Calu3 (cell line): ENCODE results near the gene FAT3. TPM values are rescaled to one million over a fixed set of nuclear protein-coding genes. Genes with fewer than 3 reads are reported as not detected.

Experiments used
- BruUV-seq: library from RNA; stranded (reverse); fragments of 400-500 nt; replicated peaks from 2 replicates; lab custom pipeline; 2021; lab: Mats Ljungman, UMichigan
- CTCF ChIA-PET: fragments of 300-600 bp; sonication (Branson Sonifier 250); formaldehyde crosslinking; loops from one replicate; lab custom pipeline; 2022; ENCODE audit warnings: antibody characterized with exemption; lab: Charles Lee
- DNase-seq: peaks from one replicate; pipeline ENCODE4 v3.0.0; 2022
- H3K27ac Mint-ChIP-seq: one replicate; pipeline ENCODE4 v1.8.0; 2022; ENCODE audit warnings: mixed read lengths; ENCODE audit not compliant: unreplicated experiment
- H3K27me3 Mint-ChIP-seq: one replicate; pipeline ENCODE4 v1.8.0; 2022; ENCODE audit warnings: mixed read lengths; ENCODE audit not compliant: unreplicated experiment
- H3K36me3 Mint-ChIP-seq: one replicate; pipeline ENCODE4 v1.8.0; 2022; ENCODE audit warnings: mild to moderate bottlenecking, moderate library complexity, mixed read lengths; ENCODE audit not compliant: insufficient read depth, unreplicated experiment
- H3K4me1 Mint-ChIP-seq: one replicate; pipeline ENCODE4 v1.8.0; 2022; ENCODE audit warnings: mild to moderate bottlenecking, low read depth, mixed read lengths; ENCODE audit not compliant: unreplicated experiment
- H3K4me3 Mint-ChIP-seq: one replicate; pipeline ENCODE4 v1.8.0; 2022; ENCODE audit warnings: mild to moderate bottlenecking, low read depth, moderate library complexity, mixed read lengths; ENCODE audit not compliant: unreplicated experiment
- H3K9me3 Mint-ChIP-seq: one replicate; pipeline ENCODE4 v1.8.0; 2022; ENCODE audit warnings: low read depth, mixed read lengths; ENCODE audit not compliant: unreplicated experiment
- CTCF ChIP-seq: fragments of 200-600 bp; IDR thresholded peaks from one replicate; pipeline ENCODE4 v1.8.0; 2022; ENCODE audit warnings: antibody characterized with exemption; ENCODE audit not compliant: unreplicated experiment
- intact Hi-C: fragments of 100-400 bp; cut with micrococcal nuclease; formaldehyde crosslinking; loops from one replicate; pipeline ENCODE4 v1.10.0; 2022; ENCODE audit not compliant: unreplicated experiment
- total RNA-seq: library from RNA; stranded (reverse); gene quantifications from 2 replicates; pipeline ENCODE4 v1.2.3, GENCODE V29; 2022

The FAT3 gene
- total RNA-seq, 1 experiment from 2014 or later: 0.68 TPM

DNA sequence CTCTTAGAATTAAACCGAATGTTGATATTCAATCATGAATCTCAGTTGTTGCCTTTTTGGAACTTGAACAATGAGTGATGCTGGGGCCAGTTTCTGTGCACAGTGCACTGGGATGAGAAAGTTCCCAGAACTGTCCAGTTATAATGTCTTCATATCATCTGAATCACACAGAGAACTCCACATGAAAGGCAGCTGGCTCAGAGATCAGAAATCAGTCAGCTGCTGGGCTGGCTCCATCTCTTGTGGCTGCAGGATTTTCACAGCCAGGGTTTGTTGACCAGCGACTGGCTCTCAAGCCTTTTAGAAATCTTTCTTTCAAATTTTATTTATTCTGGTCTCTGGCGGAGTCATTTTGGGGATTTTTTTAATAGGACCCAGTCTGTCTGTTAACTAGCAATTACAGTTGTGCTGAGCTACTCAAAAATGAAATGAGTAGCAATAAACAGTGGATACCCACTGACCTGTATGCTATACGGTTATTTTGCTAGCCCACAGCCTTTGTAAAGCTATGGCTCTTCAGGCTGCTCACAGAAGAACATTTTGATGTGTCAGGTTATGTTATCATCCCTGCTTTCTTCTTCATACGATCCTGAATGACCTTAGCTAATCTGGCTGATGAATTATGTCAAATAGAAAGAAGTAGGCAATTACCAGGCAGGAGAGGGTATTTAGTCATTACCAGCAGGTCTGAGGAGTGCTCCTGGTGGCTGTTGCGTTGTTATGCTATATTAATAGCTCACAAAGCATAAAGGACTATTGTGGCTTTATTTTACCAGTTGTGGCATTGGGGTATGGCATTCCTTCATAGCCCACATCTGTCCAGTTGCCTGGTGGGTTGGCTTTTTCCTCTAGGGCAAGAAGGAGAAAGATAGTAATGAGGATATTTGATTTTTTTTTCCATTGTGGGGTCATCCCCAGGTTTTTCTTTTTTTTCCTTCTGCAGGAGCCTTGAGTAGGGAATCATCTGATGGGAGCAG, 3.6 kb downstream of the FAT3 start:
- BruUV-seq: no TSS peak
- peaks cover 29% of the 10 kb centered on the region for H3K27me3 Mint-ChIP-seq
- H3K27ac Mint-ChIP-seq: no peak overlapping the region
- no peak for DNase-seq
- no peak for TF ChIP-seq CTCF
- CTCF ChIA-PET: interaction anchor here (0.6 kb wide), 1 partner anchor 20 kb away, joined by 3 read pairs; no protein-coding TSS in a partner anchor
- H3K4me3 Mint-ChIP-seq: no peak overlapping the region
- peaks cover 24% of the 10 kb centered on the region for H3K36me3 Mint-ChIP-seq
- intact Hi-C loops: no loop called here
- no peaks in the 10 kb centered on the region for H3K4me1 Mint-ChIP-seq
- H3K9me3 Mint-ChIP-seq: no peaks in the 10 kb centered on the region

DNA sequence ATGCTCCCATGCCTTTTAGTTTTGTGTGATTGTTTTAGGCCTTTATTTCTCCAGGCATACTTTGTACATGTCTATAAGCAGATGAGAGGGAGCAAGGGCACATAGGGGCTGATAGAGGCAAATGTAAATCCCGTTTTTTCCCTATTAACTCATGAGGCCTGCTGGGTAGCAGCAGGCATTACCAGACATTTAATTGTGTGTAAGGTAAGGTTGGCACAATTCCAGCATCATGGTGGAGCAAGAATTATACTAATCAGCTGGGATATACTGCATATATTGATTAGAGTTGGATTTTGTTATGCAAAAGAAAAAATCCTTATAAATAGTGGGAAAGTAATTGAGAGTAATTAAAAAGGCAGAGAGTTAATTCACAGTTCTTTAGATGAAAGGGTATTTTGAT, 12.2 kb downstream of the FAT3 start:
- Mint-ChIP-seq H3K27me3 (no peaks in the 10 kb centered on the region), H3K27ac (no peak overlapping the region), H3K4me1 (no peaks in the 10 kb centered on the region), H3K9me3 (no peaks in the 10 kb centered on the region), H3K36me3 (no peaks in the 10 kb centered on the region), H3K4me3 (no peak overlapping the region)
- CTCF ChIA-PET: no interaction called here
- no TSS peak for BruUV-seq
- intact Hi-C loops: no loop called here
- no peak for DNase-seq
- TF ChIP-seq CTCF: no peak

GRCh38 chr11:92240916-92241315, 16.3 kb downstream of the FAT3 start:
- H3K9me3 Mint-ChIP-seq: no peaks in the 10 kb centered on the region
- H3K27ac Mint-ChIP-seq: no peak overlapping the region
- H3K4me3 Mint-ChIP-seq: no peak overlapping the region
- H3K4me1 Mint-ChIP-seq: no peaks in the 10 kb centered on the region
- BruUV-seq: no TSS peak
- CTCF ChIA-PET: no interaction called here
- intact Hi-C loops: no loop called here
- H3K27me3 Mint-ChIP-seq: no peaks in the 10 kb centered on the region
- TF ChIP-seq CTCF: no peak
- DNase-seq: no peak
- H3K36me3 Mint-ChIP-seq: no peaks in the 10 kb centered on the region

DNA sequence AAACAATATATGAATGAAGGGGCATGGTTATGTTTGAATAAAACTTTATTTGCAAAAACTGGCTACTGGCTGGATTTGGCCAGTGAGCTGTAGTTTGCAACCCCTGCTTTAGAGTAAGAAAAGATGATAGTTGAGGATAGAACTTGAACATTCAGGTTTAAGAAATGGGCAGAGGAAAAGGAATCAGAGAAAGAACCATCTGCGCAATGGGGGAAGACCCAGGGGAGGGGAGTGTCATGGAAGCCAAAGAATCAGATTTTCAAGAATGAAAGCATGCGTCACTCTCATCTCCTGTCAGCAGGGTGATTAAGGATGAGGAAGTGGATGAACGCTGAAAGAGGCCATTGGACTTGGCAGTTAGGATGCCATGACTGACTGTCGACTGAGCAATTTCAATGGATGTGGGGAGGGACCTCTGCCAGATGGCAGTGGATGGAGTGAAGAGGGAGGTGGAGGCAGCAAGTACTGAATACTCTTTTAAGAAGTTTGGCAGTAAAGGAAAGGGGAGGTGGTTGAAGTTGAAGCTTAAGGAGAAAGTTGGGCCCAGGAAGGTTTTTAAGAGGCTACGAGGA, 21.2 kb downstream of the FAT3 start:
- H3K27ac Mint-ChIP-seq: no peak overlapping the region
- intact Hi-C loops: no loop called here
- no TSS peak for BruUV-seq
- H3K9me3 Mint-ChIP-seq: no peaks in the 10 kb centered on the region
- no peak overlapping the region for H3K4me3 Mint-ChIP-seq
- H3K36me3 Mint-ChIP-seq: no peaks in the 10 kb centered on the region
- CTCF ChIA-PET: no interaction called here
- H3K4me1 Mint-ChIP-seq: no peaks in the 10 kb centered on the region
- no peak for TF ChIP-seq CTCF
- no peak for DNase-seq
- H3K27me3 Mint-ChIP-seq: no peaks in the 10 kb centered on the region
